GM19468 (cell line): Measurements from ENCODE around the gene REG1A.

Source experiments
- ATAC-seq: cut with Tn5 transposase; IDR thresholded peaks from one replicate; pipeline ENCODE4 v1.9.1; 2021; ENCODE audit warnings: mild to moderate bottlenecking, moderate library complexity, moderate number of reproducible peaks; ENCODE audit not compliant: unreplicated experiment; ENCODE audit errors: extremely low read depth

The REG1A gene

DNA sequence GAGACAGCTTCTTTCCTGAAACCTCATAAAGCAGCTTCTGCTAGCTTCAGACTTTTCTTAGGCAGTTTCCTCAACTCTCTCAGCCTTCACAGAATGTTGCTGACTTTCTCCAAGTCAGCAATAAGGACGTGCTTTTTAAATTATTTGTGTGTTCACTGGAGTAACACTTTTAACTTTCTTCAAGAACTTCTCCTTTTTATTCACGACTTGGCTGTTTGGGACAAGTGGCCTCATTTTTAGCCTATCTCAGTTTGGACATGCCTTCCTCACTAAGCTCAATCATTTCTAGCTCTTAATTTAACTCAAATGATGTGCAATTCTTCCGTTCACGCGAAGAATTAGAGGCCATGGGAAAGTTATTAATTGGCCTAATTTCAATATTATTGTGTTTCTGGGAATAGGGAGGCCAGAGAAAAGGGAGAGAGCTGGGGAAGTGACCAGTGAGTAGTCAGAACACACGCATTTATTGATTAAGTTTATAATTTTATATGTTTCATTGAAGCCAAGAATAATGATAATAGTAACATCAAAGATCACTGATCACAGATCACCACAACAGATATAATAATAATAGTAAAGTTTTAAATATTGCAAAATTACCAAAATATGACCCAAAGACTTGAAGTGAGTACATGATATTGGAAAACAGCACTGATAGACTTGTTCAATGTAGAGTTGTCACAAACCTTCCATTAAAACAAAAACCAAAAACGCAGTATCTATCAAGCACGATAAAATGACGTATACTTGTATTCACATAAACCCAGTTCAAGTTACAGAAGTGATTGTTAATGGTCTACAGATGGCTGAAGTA, 4.8 kb downstream of the REG1A start:
- ATAC-seq, result no peak

DNA sequence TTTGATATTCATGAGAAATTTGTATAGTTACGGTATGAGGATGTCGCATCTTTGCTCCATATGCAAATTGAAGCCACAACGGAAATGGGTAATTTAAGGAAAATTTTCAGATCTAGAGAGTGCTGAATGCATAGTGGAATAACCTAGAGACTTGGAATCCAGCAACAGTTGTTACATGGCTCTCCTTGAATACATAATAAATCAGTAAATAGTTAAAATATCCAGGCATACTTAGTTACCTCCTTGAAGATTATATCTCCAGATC, 5.4 kb downstream of the REG1A start:
- ATAC-seq, result no peak

DNA sequence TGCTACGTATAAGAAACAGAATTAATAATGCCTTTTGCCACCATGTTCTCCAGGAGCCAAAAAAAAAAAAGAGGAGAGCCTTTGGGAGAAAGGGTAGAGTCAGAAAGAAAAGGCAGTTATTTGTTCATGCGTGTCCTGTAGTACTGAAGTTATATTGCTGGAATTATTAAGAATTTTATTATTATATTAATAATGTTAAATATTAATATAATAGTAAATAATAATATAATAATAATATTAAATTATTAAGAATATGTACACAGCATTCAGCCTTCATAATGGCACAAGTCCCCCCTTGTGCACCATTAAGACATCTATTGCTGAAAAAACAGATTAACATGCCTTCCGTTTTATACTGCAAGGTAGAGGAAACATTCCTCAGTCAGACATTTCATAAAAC, 8.1 kb downstream of the REG1A start:
- no peak for ATAC-seq

DNA sequence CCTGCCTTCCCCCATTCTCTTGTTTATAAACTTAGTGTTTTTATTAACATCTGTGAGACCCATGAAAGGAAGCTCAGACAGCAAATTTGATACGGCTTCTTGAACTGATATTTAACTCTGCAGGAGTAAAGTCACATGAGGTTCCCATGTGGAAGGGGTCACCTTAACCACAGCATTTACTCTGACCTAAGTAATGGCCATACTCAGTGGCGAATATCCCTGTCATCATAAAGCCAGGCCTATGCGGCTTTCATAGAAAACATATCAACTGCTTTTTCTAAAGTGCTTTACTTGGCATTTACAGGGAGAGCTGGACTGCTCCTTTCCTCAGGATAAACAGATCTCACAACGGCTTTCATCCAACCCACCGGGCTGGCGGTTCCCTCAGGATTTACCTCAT, 9.0 kb downstream of the REG1A start:
- ATAC-seq, result no peak

DNA sequence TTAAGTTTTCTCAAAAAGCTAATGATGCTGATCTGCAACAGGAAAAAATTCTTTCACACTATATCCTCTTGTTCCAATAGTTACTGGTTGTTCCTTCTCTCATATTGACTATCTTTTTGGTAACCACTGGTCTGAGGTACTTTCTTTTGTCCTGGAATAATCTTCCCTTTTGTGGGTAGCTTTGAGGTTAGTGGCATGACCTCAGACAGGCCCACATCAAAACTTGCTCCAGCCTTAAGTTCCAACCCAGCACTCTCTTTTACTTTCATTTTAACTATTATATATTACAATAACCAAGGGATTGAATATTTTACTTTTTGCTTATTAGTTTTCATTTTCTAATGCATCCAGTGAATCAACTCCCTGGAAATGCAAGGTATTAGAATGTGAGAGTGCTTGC, 9.5 kb downstream of the REG1A start:
- no peak for ATAC-seq

DNA sequence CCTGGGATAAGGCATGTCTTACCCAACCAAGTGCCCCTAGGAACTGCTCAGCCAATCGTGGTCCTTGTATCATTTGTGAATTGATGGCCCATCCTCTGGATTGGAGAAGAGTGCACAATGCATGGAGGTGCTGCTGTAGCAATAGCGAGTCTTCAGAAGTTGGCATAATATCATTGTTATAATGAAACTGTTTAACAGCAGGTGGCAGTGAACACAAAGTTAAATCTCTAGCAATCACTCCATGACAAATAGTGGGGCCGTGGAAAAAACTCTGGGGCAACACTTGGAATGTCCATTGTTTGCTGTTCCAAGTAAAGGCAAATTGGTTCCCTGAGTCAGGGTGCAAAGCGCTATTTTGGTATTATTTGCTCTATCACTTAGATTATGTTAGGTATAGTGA, 11.4 kb downstream of the REG1A start:
- no peak for ATAC-seq

DNA sequence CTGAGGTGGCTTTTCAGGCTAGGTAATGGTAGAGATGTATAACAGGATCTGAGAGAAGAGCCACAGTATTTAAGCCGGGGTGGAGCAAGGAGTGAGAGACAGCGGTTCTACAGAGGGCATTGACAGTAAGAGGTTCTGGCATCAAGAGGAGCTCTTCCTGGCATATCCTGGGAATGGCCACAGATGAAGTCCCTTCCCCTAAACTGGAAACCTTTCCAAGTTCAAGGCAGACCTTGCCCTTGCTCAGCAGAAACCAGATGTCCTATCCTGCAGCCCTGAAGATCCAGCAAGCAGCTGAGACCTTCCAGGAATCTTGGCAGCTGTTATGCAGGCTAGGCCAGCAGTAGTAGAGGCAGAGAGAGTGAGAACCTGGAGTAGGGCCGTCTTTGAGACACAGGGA, 18.1 kb downstream of the REG1A start:
- no peak for ATAC-seq

DNA sequence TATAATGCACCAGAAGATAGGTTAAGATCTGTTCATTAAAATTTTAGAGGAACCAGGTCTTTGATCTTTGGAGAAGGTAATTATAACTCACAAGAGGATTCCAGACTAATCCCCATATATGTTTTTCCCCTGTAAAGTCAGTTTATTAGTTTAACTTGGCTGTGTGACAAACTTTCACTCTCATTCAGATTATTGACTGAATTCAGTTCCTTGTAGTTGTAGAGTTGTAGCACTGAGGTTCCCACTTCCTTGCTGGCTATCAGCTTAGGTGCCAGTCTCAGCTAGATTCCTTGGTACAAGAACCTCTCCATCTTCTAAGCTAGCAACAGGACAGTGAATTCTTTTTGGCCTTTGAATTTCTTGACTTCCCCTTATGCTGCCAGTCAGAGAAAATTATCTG, 19.1 kb downstream of the REG1A start:
- no peak for ATAC-seq

DNA sequence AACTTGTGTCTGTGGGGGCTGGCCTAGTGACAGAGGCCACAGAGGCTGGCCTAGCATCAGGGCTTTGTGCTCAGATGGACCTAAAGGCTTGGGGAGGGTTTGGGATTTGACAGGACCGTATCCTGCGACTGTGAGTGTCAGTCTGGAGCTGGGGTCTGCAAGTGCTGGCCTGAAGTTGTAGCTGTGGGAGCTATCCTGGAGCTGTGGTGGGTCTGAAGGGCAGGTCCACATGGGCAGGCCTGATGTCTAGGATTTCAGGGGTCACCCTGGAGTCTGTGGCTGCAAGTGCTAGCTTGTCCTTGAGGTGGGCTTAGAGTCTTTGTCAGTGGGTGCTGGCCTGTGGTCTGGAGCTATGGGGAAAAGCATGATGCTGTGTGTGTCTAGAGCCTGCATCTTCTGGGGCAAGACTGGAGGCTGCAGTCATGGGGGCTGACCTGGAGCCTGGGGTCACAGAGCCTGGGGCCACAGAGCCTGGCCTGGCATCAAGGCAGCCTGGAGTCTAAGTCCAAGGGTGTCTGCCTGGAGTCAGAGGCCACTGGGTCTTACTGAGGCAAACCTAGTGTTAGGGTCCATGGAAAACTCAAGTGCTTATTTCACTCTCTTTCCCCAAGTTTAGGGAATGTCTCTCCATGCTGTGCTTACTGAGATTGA, 35.7 kb downstream of the REG1A start:
- no peak for ATAC-seq

DNA sequence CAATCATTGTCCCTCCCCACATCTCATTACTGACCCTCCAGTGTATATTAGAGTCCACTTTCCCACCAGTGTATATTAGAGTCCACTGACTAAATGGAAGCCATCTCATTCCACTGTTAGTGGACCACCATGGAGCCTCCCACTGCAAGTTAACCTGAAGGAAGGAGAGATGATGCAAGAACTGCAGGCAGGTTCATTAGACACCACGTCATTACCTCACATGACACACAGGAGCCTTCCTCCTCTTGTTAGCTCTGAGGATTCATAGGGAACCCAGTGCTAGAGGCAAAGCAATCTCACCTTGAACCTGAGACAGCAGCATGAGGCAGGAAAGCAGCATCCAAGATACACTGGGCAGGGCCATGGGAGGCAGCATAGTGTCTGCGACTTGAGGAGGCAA, 38.7 kb downstream of the REG1A start:
- ATAC-seq, result no peak

DNA sequence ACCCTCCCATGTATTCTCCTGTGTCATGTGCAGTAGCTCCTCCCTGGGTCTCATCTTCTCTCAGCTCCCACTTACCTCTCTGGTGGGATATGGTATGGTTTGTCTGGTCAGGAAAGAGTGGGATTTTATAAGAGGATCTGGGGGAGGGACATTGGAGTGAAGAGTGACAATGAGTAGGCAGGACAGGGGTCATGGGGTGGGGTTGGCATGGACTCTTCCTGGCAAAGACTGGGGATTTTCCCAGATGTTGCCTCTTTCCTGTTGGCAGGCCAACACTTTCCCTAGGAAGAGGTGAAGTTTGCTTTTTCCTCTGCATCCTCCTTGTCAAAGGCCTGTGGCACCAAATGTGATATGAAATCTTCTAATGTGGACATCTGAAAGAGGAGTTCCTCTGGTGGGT, 39.4 kb downstream of the REG1A start, which contains the start of gene REG3A:
REG3A (minus strand) TSS at position 101 of the 400 bp plus-strand sequence. CDS start 348 bp downstream, outside the sequence.
- ATAC-seq, result no peak

DNA sequence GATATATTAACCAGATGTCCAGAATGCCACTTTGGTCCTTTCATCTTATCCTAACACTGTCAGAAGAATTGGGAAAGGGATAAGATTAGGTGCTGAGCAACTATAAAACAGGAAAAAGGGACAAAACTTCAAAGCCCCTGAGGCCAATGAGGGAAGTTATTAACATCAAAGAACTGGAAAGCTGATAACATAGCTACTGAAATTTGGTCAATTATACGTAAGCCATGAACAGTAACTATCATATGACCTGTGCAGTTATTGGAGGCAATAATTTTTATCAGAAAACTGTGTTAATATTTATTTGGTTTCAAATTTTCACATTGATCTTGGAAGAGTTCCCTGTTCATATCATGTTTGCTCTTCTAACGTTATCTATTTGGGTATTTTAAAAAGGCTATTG, 41.8 kb downstream of the REG1A start:
- no peak for ATAC-seq

DNA sequence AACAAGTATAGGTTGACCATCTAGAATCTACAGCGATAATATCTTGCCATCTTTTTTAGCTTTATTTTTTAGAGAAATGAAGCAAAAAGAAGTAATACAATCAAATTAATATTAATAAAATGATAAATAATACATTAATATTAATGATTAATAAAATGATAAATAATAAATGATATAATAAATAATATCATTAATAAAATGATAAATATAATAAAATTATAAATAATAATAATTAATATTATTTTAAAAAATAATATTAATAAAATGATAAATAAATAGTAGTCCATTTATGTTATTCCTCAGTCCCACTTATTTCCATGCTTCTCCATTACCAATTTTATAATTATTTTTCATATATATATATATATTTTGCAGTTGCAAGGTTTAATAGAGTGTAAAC, 42.5 kb downstream of the REG1A start:
- no peak for ATAC-seq

DNA sequence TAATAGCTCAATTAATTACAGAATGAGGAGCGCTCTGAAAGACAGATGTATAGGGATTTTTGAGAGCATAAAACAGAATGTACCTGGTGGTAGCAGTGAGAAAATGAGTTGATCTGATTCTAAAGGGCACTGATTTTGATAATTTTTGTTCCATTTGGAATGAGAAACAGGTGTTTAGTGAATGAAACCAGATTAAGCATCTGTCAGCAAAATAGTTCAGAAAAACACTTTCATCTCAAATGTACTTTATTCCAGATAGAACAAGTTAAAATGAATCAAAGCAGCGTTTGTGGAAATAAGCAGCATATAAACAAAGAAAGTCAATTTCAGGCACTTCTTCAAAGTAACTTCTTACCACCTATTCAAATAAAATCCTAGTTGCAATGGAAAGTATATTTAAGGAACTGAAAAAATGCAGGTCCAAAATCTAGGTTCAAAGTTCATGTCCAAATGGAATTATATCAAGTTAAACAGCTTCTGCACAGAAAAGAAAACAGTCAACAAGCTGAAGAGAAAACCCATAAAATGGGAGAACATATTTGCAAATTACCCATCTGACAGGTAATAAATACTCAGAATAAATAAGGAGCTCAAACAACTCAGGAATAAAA, 51.2 kb downstream of the REG1A start:
- ATAC-seq, result no peak
